Left renal pelvis (tissue), 4 donors: Measurements from ENCODE around the gene NABP1. TPM values are rescaled to one million over a fixed set of nuclear protein-coding genes. Genes with fewer than 3 reads are reported as not detected.

ENCODE experiments used
- DNase-seq, 4 donors: peaks; one replicate each; pipeline ENCODE4 v3.0.0-alpha.2; 2013; ENCODE audit warnings: low read depth in 4 of 4, low spot score in 3 of 4
- polyA plus RNA-seq, 4 donors: library from polyadenylated mRNA; unstranded; fragments of 120-200 nt; gene quantifications; one replicate each; pipeline ENCODE4 v1.2.1, GENCODE V29; 2013; ENCODE audit not compliant: insufficient read length in 4 of 4

Gene NABP1
- polyA plus RNA-seq, 4 donors, result 6.5 to 43.7 (median 29.5) TPM

DNA sequence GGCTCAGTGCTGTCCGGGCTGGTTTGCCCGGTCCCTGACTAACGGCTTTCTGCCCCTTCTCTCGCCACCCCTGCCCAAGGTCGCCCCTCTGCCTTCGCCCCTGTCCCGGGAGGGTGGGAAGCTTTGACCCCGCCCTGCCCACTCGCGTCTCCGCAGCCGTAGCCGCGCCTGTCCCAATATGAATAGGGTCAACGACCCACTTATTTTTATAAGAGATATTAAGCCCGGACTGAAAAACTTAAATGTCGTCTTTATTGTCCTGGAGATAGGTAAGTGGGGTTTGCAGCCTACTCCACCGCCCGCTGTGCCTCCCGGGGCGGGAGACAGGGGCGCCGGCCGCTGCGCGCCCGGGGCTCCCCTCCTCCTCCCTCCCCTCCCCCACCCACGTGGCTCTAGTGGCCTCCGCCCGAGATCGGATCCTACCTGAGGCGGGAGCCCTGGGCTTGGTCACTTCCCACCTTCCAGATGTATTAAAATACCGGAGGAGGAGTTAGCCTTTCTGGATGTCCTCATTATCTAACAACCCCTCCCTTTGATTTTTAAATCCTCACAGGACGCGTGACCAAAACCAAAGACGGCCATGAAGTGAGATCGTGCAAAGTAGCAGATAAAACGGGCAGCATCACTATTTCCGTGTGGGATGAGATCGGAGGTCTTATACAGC is 633 bp downstream of the NABP1 start:
- no peak for DNase-seq

DNA sequence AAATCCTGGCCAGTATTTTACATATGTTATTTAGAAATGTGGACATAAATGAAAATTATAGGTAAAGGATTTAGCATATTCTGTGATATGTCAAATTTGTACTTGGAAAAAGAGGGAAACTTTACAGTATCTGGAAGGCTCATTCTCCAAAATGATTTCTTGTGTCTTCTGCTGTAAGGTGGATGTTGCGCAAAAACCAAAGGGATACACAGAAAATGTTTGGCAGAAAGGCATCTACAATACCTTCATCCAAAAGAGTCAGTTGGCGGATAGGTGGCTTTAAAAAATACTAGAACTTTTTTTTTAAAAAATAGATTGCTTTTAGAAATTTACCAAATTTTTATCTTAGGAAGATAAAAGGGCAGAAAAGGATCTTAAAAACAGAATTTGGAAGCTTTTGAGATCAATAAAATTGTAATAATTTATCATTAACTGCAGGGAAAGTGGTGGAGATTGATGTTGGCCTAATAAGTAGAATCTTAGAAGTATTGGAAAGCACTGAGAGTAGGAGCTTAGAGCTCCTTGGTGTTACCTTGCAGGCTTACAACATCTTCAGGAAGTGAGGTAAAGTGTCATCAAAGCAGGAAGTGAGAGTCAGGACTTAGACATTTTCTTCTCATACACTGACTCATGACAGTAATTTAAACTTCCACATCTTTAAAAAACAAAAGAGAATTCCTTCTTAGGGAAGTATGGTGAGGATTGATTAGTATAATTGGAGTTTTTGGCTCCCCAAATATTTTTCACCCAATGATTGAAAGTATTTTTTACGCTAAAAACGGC is 2.1 kb downstream of the NABP1 start:
- no peak for DNase-seq

DNA sequence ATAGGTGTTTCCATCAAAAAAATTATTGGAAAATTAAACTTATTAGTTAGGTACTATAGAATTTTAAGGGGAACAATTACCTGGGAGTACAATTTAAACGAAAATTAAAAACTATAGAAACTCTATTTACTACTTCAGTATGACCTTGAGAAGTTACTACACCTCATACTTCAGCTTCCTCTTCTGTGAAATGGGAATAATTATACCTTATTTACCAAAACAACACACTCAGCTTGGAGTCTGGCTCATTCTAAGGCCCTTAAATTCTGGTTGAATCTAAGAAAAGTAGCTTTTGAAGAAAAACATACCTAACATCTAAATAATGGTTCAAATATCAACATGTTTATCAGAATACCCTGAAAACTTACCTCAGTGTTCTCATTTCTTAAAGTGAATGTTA is 2.7 kb downstream of the NABP1 start:
- DNase-seq, result no peak

DNA sequence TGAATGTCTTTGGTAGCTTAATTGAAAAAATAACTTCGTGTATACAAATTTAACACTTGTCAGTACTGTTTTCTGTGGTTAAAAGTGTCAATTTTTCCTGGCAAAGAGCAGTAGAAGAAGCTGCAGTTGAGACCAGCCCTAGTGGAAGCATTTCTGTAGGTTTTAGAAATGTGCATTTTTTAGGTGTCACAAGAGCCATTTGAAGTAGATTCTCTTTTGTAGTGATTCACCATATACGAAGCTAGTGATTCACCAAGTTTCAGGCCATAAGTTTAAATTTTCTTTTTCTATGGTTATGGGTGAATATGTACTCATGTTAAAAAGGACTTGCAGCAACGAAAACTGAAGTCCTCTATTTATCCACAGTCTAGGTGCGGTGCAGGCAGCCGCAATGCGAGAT is 4.2 kb downstream of the NABP1 start:
- no peak for DNase-seq

DNA sequence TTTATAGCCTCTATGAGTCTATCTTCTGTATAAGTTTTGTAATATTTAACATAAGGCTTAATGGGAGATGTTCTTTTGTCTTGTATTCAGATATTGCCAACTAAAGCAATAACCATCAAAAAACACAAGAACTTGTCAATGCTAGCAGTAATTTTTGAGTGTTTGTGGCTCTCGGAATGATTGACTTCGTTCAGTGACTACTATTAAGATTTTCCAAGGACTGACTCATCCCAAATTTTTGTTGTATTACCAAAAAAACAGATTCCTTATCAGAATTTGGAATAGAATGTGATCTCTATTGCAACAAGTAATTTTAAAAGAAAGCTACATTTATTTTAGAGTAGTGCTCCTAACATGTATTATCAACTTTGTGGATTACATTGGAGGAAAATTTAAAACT is 8.1 kb downstream of the NABP1 start:
- no peak for DNase-seq

DNA sequence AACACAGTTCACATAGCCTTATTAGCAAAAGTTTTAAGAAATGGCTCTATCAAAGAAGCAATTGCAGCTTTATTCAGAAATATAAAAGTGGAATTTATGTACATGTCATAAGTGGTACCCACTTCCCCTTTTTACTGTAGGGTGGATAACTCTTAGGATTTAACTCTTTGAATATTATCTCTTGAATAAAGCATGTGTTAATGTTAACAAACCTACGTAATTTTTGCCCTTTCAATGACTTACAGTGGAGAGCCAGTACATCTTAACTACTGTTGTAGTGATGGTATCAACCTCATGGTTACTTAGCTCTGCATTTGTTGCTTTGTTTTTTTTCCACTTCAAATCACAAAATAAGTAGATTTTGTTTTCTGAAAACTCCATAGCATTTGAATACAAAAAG is 8.8 kb downstream of the NABP1 start:
- DNase-seq, result no peak

DNA sequence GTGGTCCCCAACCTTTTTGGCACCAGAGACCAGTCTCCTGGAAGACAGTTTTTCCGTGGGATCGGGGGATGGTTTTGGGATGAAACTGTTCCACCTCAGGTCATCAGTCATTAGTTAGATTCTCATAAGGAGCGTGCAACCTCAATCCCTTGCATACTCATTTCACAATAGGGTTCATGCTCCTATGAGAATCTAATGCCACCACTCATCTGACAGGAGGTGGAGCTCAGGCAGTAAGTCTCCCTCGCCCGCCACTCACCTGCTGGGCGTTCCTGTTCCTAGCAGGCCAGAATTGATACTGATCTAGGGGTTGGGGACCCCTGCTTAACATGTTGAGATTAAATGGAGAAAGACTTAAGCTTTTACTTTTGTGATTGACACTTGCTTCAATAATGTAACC is 9.9 kb downstream of the NABP1 start:
- no peak for DNase-seq

DNA sequence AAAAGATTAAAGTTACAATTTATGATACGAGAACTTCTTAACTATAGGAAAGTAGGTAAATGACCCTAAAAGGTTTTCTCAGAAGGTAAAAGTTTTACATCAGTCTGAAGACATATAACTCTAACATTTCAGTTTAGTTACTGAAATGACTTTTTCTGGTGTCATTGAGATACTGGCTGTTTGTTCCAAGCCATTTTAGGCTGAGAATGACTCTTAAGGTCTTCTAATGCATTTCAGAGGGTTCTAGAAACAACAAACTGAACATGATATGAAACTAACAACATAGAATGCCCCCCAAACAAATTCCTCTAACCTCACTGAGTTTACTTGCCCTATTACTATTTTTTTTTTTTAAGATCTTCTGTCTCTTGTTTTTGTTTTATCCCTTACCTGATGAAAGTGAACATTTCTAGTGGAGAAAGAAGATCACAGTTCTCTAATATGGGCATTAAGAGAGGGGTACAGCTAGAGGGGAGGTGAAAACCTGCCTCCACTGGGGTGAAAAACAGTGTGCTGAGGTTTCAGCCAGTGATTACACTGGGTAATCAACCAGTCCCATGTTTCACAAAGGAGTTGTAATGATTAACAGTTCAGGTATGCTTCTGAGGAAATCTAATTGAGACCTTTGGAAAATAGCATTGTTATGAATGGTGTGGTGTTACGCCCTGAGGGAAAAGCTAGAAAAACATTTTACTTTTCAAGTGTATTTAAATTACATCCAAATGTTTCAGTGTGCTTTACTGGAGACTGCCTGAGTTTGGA is 11.2 kb downstream of the NABP1 start:
- peak in 1 of 4 donors; percentile 29 for DNase-seq

DNA sequence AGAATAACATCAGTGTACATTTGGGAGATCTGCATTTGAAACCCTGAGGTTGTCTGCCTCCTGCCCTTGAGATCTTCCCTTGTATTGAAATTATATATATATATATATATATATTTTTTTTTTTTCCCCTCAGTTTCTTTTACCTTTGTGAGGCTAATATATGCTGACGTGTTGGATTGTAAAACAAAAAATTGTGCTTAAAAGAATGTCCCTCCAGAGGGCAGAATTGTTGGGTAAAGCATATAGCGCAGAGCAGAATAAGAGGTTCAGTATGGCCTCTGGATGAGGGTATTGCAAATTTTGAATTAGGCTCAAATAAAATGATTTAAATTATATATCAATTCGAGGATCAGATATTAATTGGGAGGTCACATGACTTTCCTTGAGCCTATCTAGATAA is 12.4 kb downstream of the NABP1 start:
- DNase-seq, result no peak

DNA sequence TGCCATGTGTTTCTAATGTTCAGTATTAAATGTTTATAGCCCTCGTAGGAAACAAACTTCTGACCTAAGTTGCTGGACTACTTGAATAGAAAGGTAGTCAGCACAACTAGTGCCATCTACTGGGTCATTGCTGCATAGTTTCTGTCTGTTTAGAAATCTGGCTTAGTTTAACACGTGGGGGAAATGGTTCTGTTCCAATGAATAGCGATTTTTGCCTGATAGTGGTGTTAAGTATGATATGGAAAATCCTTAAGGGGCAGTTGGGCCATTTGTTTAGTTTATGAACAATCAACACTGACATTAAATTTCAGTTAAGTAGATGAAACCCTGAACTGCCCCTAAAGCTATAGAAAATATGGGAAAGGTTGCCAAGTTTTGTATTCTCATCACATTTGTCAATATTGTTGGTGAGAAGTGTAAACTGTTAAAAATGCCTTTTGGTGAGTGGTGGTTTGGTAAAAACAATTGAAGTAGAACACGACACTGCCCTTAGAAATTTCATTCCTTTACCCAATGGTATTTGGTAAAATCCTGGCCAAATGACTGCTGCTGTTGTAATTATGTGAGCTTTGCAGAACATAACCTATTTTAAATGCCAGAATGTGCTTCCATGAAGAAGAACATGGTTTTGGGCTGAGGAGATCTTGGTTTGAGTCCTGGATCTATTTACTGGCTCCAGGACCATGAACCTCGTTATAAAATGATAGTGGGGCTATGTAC is 13.2 kb downstream of the NABP1 start:
- DNase-seq, result peak in 1 of 4 donors; percentile 57

DNA sequence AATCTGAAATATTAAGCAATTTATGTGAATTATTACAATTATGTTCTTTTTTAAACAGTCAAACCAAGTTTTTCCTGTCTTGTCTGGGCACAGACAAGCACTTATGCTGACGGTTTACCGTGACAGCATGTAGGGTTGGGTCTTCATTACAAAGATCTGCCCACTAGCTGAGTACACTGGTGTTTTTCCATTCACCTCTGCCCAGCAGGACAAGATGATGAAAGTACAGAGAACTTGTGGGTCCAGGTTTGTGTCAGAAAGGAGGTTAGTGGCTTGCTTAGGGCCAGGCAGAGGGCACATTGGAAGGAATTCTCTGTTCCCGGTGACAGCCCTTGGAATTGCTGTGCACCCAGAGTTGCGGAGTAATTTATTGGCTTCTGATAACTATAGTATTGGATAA is 14.0 kb downstream of the NABP1 start:
- DNase-seq, result no peak

DNA sequence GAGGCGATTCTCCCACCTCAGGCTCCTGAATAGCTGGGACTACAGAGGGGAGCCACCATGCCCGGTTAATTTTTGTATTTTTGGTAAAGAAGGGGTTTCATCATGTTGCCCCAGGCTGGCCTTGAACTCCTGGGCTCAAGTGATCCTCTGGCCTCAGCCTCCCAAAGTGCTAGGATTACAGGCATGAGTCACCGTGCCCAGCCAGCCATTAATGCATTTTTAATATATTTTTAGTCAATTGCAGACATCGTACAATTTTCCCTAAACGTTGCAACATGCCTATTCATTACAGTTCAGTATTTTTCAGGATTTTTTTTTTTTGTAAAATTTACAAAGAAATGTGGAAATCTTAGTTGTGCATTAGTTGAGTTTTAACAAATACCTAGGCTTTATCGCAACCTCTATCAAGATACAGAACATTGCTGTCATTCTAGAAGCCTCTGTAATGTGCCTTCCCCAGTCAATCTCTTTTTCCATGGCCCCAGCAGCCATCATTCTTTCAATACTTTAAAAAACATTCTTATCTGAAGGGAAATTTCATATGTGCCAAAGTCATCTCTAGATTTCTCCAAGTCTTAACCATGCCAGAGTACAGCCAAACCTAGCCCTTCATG is 14.7 kb downstream of the NABP1 start:
- DNase-seq, result no peak

DNA sequence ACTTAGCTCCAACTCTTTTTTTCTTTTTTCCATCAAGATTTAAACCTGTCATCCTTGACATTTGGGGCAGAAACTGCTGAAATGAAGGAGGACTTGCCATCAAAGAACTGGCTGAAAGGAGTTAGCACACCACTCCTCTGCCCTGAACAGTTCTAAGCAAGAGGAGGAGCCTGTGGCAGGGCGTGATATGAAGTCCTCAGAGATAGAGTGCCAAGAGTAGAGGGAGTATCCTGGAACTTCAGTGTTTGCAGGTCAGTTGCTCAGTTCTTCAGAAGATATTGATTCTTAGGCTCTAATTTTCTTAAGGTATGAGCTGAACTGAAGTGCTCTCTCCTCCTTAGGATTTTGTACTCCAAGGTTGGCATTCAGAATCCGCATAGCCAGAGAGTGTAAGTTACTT is 15.2 kb downstream of the NABP1 start:
- DNase-seq, result no peak

DNA sequence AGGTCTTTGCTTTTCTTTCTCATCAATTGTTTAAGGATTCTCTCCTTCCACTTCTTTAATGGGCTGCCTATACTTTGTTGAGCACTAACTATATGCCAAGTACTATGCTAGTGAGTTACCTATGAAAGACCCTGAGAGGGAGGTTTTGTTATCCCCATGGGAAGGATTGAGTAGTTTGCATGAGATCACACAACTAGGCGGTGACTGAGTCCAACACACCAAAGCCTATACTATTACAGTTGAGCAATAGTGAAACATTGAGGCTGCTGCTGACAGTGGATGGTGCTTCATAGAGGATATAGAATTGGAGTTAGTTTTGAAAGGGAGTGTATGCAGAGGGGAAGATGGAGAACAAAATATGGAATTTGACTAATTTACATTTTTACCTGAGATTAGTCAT is 15.8 kb downstream of the NABP1 start:
- DNase-seq, result no peak

DNA sequence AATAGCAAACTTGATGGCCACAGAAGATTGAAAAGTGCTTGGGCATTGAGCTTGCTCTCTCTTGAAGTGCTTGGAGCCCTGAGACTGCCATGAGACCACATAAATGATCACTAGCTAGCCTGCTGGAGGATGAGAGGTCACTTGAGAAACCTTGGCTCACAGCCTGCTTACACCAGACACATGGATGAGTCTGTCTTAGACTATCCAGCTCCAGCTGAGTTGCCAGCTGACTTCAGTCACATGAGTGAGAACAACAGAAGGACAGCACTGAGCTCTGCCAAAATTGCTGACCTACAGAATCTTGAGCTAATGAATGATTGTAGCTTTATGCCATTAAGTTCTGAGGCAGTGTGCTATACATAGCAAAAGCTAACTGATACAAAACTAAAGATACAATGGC is 18.1 kb downstream of the NABP1 start:
- no peak for DNase-seq

DNA sequence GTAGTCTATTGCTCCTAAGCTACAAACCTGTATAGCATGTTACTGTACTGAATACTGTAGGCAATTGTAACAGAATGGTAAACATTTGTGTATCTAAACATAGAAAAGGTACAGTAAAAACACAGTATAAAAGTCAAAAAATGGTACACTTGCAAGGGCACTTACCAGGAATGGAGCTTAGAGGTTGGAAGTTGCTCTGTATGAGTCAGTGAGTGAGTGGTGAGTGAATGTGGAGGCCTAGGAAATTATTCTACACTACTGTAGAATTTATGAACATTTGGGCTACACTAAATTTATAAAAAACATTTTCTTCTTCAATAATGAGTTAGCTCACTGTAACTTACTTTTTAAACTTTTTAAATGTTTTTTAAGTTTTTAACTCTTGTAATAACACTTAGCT is 19.0 kb downstream of the NABP1 start:
- no peak for DNase-seq

DNA sequence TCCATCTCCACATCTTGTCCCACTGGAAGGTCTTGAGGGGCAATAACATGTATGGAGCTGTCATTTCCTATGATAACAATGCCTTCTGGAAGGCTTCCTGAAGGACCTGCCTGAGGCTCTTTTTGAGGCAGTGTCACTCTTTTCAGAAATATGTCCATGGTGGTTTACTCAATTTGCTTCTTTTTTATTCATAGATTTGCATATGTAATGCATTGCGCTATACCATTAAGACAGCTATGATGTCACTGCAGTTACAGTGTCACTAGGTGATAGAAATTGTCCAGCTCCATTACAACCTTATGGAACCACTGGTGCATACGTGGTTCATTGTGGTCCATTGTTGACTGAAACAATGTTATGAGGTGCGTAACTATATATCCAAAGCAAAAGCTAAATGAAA is 19.9 kb downstream of the NABP1 start:
- DNase-seq, result no peak

DNA sequence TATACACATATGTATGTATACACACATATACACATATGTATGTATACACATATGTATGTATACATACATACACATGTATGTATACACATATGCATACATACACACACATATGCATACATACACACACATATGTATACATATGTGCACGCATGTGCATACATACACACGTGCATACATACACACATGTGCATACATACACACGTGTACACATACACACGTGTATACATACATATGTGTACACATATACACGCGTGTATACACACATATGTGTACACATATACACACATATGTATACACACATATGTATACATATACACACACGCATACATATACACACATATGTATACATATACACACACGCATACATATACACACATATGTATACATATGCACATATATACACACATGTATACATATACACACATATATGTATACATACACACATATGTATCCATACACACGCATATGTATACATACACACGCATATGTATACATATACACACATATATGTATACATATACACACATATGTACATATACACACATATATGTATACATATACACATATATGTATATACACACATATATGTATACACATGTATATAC is 21.5 kb downstream of the NABP1 start:
- DNase-seq, result no peak

DNA sequence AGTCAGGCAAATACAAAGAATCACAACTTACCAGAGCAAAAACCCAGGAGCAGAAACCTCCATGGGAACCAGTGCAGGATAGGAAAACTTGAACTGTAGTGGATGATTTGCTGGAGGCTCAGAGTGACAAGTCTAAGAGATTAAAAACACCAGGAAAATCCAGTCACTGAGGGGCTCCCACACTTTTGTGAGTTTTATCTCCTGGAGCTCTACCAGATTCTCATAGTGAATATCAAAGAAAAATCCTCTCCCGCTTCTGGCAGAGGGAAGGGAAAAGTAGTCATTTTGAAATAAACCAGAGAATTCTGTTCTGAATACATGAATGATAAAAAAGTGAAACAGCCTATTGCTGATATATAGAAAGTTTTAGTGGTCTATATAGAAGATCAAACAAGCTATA is 23.1 kb downstream of the NABP1 start:
- DNase-seq, result no peak

DNA sequence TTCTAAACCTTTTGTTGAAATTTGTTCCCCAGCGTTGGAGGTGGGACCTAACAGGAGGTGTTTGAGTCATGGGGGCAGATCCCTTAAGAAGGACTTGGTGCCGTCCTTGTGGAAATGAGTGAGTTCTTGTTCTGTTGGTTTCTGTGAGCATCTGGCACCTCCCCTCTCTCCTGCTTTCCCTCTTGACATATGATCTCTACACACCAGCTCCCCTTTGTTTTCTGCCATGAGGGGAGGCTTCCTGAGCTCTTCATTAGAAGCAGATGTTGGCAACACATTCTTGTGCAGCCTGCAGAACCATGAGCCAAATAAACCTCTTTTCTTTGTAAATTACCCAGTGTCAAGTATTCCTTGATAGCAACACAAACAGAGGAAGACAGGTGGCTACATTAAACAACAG is 23.8 kb downstream of the NABP1 start:
- DNase-seq, result no peak
